Activated T-helper 1 cell treated with Interleukin-2 at 50 U/mL for 16 hours (primary cell): ENCODE measurements around the gene SDK1.

Source experiments
- DNase-seq: peaks from one replicate; pipeline ENCODE4 v3.0.0-alpha.2; 2020; ENCODE audit warnings: low read depth

SDK1 gene

DNA sequence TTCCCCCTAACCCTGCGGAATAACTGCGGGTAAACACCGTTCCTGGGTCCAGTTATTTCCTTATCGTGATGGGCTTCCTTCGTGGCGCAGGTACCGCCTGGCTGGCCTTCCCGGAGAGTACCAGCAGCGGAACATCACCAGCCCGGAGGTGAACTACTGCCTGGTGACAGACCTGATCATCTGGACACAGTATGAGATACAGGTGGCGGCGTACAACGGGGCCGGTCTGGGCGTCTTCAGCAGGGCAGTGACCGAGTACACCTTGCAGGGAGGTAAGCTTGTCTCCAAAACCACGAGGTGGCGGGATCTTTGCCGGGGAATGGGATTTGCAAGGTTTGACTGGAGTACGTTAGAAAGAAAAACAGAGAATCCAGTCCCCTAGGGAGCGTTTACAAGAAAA, 716.0 kb downstream of the SDK1 start:
- DNase-seq = no peak

- no peak for DNase-seq
Observed at GRCh38 chr7:4017785-4018184, 716.7 kb downstream of the SDK1 start.

DNA sequence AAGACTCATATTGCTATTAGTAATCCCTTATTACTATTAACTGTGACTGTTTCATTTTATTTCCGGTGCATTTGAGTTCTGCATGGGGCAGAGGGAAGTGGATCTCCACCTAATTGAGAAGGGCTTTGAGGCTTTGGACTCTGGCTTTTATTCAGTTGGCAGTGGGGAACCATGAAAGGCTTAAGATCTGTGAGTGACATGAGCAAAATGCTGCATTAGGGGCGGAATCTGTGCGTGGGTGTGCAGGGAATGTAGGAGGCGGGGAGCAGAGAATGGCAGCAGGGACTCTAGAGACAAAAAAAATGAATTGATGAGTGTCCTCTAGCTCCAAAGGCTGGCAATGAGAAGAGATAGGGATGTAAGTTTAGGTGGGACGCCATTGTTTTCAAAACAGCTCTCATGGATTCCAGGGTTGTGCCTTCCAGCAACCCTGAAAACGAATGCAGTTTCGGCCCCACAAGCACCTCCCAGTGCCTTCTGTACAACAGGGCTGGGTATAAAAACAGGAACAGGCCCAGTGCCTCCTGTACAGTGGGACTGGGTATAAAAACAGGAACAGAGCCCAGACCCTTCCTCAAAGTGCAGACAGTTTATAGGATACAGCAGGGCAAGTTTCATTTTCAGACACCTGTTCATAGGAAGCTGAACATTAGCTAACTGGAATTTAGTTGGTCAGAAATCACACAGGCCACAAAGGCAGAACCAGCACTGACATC, 717.7 kb downstream of the SDK1 start:
- no peak for DNase-seq

DNA sequence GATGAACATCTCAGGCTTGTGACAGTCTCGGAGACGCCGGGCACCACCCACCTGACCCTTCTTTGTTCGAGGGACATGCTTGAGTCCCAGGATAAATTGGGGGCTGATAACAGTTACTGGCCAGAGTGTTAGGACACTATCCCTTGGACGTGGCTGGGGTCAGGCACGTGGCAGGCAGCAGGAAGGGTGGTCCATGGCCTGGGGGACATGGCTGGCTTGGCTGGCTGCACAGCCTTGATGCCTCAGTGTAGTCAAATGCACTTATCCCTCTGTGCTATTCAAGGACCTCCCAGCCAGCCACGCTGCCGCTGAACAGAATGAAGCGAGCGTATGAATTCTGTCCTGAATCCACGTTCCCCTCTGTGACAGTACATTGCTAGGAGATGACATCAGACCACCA, 719.0 kb downstream of the SDK1 start:
- DNase-seq = no peak

- DNase-seq = no peak
Observed at GRCh38 chr7:4021413-4021812, 720.4 kb downstream of the SDK1 start.

DNA sequence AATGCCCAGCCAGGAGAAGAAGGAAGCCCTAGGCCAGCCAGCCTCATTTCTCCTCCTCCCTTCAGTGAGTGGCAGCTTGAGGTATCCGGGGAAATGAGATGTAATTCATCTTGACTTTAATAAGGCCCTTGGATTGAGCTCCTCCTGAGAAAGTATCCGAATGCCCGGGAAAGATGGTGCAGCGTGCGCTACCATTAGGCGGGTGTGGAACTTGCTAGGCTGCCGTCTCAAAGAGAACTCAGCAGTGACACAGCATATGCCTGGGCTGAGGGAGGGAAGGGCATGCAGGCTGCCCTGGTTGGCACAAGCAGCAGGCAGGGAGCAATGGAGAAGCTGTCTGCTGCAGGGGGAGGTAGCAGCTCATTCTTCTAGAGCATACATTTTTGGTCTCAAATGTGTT, 721.2 kb downstream of the SDK1 start:
- no peak for DNase-seq

- no peak for DNase-seq
Observed at GRCh38 chr7:4023502-4023901, 722.5 kb downstream of the SDK1 start.

GRCh38 chr7:4024133-4024532, 723.1 kb downstream of the SDK1 start:
- no peak for DNase-seq

DNA sequence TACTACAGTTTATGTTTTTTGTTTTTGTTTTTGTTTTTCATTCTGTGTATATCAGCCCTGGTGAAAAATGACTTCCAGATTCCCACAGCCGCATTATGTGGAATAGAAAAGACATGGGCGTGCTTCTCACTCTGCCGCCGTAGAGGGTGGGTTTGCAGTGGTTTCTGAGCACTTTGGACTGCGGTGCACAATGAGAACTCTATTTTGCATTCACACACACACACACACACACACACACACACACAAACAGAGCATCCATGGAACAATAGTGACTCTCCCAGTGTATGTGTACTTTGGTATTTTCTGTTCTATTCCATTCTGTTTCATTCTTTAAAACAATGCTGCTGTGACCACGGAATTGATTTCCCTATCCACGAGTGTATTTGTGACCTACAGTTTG, 723.8 kb downstream of the SDK1 start:
- no peak for DNase-seq

GRCh38 chr7:4025210-4025609, 724.2 kb downstream of the SDK1 start:
- no peak for DNase-seq

- no peak for DNase-seq
Observed at GRCh38 chr7:4025694-4026615, 724.9 kb downstream of the SDK1 start.

DNA sequence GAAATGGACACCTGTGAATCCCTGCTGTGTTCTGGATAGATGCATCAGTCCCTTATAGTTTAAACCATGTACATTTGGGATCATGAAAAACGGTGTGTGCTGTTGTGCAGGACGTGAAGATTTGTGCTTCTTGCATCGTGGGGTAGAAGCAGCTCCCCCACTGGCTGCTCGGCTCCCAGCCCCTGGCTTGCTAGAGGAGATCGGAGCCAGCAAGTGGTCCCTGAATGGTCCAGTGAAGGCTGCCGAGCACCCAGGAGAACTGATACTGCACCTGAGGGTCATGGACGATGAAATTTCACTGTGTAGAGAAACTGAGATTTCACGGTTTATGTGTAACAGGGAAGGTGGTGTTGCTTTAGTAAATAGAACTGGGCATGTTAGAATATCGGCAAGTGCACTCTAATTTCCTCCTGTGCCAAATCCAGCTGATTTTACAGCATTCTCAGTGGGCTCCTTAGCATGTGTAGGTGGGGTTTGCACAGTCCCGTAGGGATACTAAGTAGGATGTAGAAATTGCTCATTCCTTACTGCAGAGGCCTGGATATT, 726.0 kb downstream of the SDK1 start:
- DNase-seq = no peak

- no peak for DNase-seq
Observed at GRCh38 chr7:4028221-4028620, 727.2 kb downstream of the SDK1 start.

DNA sequence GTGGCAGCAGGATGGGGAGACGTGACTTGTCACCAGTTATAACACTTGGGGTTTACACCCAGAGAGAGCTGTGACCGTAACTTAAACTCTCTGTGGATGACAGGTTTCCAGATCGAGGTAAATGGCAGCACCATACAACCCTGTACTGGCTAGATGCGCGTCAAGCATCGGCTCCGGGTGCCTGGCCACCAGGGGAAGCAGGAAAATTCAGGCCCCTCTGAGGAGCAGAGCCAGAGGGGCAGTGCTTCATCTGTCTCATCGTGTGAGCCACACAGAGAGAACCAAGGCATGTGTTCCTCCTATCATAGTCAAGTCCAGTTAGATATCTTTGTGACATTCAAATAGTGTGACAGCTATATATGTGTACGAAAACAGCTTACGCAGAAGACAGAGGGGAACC, 728.9 kb downstream of the SDK1 start:
- DNase-seq = no peak

DNA sequence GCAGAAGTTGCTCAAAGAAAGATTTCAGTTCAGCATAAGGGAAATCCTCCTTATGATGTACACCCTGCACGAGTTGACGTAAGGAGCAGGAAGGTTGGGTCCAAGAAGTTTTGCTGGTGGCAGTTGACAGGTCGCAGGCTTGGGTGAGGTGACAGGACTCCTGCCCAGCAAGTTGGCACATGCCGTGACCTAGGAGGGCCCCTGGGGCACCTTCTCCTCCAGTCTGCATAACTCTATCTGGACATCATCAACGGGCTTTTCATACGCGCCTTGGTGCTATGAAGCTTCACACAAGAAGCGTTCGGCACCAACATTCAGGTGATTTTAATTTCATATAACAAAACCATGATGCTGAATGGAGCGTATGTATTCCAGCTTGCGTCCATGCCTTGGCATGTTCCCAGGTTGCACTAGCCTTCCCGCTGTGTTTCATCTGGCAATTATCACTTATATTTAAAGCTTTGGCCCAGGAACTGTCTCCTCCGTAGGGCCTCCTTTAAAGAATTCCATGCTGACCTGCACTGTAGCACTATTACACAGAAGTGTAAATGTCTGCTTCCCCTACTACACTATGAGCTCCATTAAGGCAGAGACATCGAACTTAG, 729.4 kb downstream of the SDK1 start:
- DNase-seq = no peak

GRCh38 chr7:4033996-4034395, 732.9 kb downstream of the SDK1 start:
- DNase-seq = no peak

DNA sequence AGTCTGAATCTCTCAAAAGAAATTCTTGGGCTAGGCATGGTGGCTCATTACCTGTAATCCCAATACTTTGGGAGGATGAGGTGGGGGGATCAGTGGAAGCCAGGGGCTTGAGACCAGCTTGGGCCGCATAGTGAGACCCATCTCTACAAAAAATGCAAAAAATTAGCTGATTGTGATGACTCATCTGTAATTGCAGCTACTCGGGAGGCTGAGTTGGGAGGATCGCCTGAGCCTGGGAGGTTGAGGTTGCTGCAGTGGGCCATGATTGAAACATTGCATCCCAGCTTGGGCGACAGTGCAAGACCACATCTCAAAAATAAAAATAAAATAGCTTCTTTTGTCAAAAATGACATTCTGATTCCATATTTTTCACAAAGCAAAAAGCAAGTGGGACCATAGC, 736.3 kb downstream of the SDK1 start:
- no peak for DNase-seq

GRCh38 chr7:4037877-4038276, 736.8 kb downstream of the SDK1 start:
- no peak for DNase-seq

DNA sequence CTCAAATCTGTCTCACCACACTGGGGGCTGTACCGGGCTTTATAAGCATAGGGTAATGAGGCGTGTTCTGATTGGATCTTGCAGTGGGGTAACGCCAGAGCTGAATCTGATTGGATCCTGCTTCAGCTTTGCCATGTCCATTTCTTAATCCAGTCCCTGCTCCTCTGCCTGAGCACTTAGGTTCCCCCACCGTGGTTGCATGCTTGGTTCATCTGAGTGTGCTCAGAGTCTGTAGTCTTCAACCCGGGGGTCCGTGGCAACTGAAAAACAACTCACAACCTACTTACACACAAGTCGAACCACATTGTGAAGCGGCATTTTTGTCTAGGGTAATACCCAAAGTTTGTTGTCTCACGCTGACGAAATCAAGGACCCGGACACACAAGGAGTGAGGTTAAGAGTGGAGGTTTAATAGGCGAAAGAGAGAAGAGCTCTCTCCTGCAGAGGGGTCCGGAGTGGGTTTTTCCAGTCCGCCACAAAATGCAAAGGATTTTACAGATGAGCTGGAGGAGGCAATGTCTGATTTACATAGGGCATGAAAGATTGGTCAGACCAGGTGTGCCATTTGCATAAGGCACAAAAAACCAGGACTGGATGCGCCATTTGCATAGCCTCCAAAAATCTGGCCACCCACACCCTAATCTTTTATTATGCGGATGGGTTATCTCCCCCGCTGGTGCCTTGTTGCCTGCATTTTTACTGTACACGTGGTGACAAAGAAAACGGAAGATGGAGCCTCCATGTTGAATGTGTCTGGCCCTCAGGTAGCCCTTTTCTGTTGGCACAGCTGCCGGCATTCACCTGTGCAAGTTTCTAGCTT, 739.3 kb downstream of the SDK1 start:
- DNase-seq = no peak

DNA sequence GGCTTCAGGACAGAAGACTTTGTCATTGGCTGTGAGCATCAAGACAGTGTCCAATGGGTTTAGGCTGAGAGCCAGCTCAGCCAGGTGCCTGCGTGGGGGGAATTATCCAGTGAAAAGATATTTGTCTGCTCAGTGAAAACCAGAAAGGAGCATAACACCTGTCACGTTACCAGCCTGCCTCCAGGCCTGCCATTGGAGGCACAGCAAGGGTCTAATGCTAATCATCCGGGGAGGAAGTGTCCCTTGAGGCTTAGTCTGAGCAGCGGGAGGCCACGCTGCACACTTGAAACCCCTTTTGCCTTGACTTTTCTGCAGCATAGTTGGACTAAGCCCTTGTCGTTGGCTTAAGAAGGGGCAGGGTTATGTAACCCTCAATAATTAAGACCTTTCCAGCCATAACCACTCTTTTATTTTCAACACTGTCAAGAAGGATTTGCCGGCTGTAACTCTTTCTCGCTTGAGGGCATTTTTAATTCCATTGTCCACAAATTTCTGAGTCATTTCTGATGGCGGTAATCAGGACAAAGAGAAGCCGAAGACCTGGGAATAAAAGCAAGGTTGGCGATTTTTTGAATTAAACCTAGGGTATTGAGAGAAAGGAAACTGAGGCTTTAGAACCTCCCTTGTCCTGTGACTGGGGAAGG, 741.5 kb downstream of the SDK1 start:
- DNase-seq = no peak

- no peak for DNase-seq
Observed at GRCh38 chr7:4043988-4044387, 742.9 kb downstream of the SDK1 start.
